Measurements from ENCODE around the gene RSPH3. TPM values are rescaled to one million over a fixed set of nuclear protein-coding genes. Genes with fewer than 3 reads are reported as not detected.

Gene RSPH3, protein sequence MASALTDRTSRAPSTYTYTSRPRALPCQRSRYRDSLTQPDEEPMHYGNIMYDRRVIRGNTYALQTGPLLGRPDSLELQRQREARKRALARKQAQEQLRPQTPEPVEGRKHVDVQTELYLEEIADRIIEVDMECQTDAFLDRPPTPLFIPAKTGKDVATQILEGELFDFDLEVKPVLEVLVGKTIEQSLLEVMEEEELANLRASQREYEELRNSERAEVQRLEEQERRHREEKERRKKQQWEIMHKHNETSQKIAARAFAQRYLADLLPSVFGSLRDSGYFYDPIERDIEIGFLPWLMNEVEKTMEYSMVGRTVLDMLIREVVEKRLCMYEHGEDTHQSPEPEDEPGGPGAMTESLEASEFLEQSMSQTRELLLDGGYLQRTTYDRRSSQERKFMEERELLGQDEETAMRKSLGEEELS
- 10 to 100 TPM in 2 of 4 donors, 1 to 10 TPM in 2; 6.4 to 11.0 (median 9.6) TPM for total RNA-seq

DNA sequence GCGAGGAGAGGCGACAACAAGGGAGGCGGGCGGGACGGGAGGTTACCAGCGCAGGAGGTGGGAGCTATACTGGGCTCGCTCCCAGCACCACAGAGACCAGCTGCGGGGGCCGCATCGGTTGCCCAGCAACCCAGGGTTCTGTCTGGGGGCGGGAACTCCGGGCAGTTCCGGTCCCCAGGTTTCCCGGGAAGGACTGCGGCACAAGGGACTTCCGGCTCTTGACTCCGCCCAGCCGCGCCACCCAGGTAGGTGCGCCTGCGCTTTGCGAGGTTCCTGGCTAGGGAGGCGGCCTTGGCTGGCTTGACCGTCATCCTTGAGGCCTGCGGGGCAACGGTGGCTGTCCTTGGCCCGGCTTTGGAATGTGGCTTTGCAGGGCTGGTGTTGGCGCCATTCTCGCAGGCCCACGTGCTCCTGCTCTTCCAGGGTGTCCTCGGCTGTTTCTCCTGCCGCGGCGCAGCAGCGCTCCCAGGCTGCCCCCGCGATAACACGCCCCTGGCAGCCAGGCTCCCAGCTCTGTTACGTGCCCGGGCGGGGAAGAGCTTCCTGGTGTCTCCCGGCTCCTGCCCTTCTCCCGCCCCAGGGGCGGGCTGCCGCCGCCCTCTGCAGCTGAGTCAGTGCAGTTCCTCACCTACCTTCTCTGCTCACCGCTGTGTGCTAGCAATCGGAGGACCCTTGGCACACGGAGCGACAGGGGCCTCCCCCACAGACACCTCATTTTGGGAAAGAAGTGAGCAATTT is at the start of gene RSPH3:
RSPH3 (minus strand) TSS at position 537 of the 738 bp plus-strand sequence. CDS start 652 bp downstream, outside the sequence.
- H3K4me3 ChIP-seq (ENCODE audit: low read depth, poor library complexity, severe bottlenecking): peak within 1 kb of the TSS; percentile 58
- peak; percentile 91 to 98 for DNase-seq (ENCODE audit: low spot score in 2 of 2)
- whole genome bisulfite sequencing, 2 donors: 0% methylated on average over 35 to 36 of the region's 50 CpGs
- intact Hi-C loops (cut with DNase I; ENCODE audit: low total_unique reads): no loop called here
- TF ChIP-seq POLR2A (IDR thresholded peaks at IDR 0.05): no peak
- TF ChIP-seq, protein P1, sequence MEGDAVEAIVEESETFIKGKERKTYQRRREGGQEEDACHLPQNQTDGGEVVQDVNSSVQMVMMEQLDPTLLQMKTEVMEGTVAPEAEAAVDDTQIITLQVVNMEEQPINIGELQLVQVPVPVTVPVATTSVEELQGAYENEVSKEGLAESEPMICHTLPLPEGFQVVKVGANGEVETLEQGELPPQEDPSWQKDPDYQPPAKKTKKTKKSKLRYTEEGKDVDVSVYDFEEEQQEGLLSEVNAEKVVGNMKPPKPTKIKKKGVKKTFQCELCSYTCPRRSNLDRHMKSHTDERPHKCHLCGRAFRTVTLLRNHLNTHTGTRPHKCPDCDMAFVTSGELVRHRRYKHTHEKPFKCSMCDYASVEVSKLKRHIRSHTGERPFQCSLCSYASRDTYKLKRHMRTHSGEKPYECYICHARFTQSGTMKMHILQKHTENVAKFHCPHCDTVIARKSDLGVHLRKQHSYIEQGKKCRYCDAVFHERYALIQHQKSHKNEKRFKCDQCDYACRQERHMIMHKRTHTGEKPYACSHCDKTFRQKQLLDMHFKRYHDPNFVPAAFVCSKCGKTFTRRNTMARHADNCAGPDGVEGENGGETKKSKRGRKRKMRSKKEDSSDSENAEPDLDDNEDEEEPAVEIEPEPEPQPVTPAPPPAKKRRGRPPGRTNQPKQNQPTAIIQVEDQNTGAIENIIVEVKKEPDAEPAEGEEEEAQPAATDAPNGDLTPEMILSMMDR (IDR thresholded peaks at IDR 0.05): peak in 1 of 3 donors; percentile 47

DNA sequence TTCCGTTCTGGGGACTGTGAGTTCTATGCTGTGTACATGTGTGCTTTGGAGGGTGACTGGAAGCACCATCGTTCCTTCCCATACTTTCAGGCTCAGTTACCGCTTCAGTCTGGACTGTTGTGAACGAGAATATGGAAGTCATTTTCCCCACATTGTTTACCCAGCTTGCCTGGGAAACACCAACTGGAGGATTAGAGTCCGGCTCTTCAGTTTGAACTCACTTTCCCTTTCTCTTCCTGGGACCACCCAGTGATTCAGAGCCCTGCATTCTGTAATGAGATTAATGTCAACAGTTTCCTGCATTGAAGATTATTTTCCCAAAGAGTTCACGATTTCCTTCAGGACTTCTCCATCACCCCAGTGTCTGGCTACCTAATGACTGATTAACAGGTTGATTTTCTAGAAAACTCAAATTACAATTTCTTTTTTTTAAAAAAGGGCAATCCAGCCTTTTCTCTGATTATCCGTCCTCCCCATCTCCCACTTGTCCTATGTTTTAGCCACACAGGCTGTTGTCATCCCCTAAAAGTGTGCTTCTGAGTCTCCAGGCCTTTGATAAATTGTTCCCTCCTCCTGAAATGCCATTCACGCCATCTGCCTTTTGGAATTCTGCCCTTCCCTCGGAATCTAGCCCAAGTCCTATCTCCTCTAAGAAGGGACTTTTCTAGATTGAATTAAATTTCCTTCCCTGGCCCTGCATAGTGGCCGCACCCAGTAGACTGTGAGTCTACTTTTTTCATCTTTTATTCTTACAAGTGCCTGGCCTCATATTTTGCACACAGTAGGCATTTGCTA is 48.1 kb upstream of the RSPH3 start:
- 65 to 73% methylated on average over 10 of the region's 10 CpGs for WGBS, 2 donors

DNA sequence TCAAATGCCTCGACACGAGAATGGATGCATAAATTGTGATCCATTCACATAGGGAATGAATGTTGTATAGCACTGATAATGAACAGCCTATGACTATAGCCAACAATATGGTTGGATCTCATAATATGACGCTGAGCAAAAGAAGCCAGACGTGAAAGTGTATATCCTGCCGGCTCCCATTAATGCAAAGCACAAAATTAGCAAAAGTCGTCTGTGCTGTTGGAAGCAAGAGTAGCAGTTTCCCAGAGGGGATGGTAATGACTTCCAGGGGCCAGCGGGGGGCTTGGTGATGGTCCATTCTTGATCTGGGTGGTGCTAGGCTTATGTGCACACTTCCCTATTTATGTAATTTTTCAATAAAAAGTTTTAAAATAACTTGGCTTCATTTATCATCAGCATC is 45.8 kb upstream of the RSPH3 start:
- no peak overlapping the region for H3K4me3 ChIP-seq (ENCODE audit: low read depth, poor library complexity, severe bottlenecking)
- intact Hi-C loops (cut with DNase I; ENCODE audit: low total_unique reads): no loop called here
- DNase-seq (ENCODE audit: low spot score in 2 of 2): no peak
- WGBS, 2 donors: 64 to 78% methylated on average over 7 of the region's 7 CpGs
- TF ChIP-seq POLR2A (IDR thresholded peaks at IDR 0.05): no peak
- TF ChIP-seq, protein P1 (IDR thresholded peaks at IDR 0.05): no peak

More for the DNA sequence above, 48.1 kb upstream of the RSPH3 start:
- intact Hi-C loops (cut with DNase I; ENCODE audit: low total_unique reads): no loop called here
- no peak overlapping the region for H3K4me3 ChIP-seq (ENCODE audit: low read depth, poor library complexity, severe bottlenecking)
- TF ChIP-seq, protein P1 (IDR thresholded peaks at IDR 0.05): no peak
- TF ChIP-seq POLR2A (IDR thresholded peaks at IDR 0.05): no peak
- no peak for DNase-seq (ENCODE audit: low spot score in 2 of 2)

DNA sequence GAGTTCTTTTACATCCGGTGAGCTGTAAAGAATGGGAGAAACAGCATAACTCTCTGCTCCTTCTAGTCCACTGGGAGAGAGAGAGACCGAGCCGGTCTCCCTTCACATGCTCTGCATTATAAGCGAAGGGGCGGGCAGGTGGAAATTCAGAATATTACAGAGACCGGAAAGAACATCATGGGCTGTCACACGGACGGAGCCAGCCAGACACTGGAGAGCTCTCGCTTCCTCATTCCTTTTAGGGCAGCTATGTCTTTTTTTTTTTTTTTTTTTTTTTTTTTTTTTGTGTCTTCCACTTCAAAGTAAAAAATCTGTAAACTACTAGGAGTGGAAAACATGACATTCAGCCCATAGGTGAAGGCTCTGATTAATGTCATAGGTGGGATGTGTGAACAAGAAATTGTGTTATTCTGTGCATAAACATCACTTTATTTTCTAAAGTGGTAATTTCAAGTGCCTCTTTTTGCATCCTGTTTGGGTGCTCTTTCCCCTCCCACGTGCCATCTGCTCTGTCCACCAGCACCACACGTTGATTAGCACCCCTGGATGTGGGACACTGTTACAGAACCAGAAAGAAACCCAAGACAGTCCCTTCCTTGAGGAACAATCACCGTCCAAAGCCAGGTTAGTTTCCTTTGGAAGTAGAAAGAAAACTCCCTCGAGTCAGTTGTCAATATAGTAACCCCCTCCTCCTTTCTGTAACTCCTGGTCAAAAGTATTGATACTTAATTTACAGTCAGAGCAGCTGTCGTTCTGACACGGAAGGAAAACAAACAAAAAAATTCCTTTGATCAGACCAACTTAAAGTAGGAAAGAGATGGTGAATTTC is 45.1 kb upstream of the RSPH3 start, which contains the start of gene TAGAP:
TAGAP (minus strand) TSS at position 93 of the 829 bp plus-strand sequence. CDS start 845 bp downstream, outside the sequence.
- intact Hi-C loops (cut with DNase I; ENCODE audit: low total_unique reads): no loop called here
- H3K4me3 ChIP-seq (ENCODE audit: low read depth, poor library complexity, severe bottlenecking): no peak within 1 kb of the TSS
- TF ChIP-seq POLR2A (IDR thresholded peaks at IDR 0.05): no peak
- peak; percentile 75 to 92 for DNase-seq (ENCODE audit: low spot score in 2 of 2)
- 32 to 34% methylated on average over 15 of the region's 15 CpGs for WGBS, 2 donors

DNA sequence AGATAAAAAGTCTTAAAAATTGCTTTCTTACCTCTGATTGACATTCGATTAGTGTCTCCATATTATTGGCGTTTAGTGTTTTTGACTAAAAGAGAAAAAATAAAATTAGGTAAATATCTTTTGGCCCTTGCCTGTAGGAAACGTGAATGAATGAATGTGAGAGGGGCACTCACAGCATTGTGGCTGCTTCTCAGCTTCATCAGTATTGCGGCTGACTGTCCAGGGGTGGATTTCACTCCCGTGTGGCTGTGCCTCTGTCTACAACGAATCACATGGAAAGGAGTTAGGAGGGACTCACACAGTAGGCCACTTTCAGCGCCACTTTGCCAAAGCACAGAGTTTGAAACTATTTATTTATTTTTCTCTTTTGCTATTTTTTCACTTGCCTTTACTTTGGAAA is 43.9 kb upstream of the RSPH3 start:
- WGBS, 2 donors: 70 to 72% methylated on average over 7 of the region's 7 CpGs
- no peak for DNase-seq (ENCODE audit: low spot score in 2 of 2)
- intact Hi-C loops (cut with DNase I; ENCODE audit: low total_unique reads): no loop called here
- TF ChIP-seq, protein P1 (IDR thresholded peaks at IDR 0.05): no peak
- no peak for TF ChIP-seq POLR2A (IDR thresholded peaks at IDR 0.05)
- no peak overlapping the region for H3K4me3 ChIP-seq (ENCODE audit: low read depth, poor library complexity, severe bottlenecking)

All from lower leg skin (tissue), 4 donors.